ENCODE results near the gene ADGRA3. TPM values are rescaled to one million over a fixed set of nuclear protein-coding genes. Genes with fewer than 3 reads are reported as not detected.

ADGRA3 gene
- polyA plus RNA-seq, 1 of the 3 experiments (the other 2 are of a cell fraction): 11.8 TPM

DNA sequence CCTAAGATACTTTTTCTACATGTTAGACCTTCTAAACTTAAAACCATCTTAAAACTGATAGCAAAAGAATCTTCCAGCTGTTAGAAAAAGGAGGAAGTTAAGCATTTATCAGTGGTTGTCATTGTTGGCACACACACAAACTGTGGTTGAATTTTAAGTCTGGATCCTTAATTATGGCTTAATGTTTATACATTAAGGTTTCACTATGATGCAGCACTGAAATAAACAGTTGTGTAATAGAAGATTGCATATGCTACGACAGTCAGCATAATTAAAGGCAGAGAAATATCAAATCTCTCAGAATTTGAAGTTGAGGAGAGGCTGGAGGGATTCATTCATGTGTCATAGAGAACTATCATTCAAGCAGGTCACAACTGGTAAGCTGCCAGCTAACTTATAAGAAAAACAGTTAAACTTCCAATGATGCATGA is 32.3 kb downstream of the ADGRA3 start (continued):
- TF ChIP-seq USF2 (IDR thresholded peaks at IDR 0.05; ENCODE audit: borderline replicate concordance, low read depth, low read length) (no peak), TCF12 (IDR thresholded peaks at IDR 0.05) (peak; percentile 57), FOSL2 (IDR thresholded peaks at IDR 0.05; ENCODE audit: borderline replicate concordance, low read depth) (no peak; the same call in 1 of the 2 replicates), TEAD4 (IDR thresholded peaks at IDR 0.05; ENCODE audit: borderline replicate concordance, insufficient read depth) (no peak), NFIC (IDR thresholded peaks at IDR 0.05; ENCODE audit: borderline replicate concordance) (peak; percentile 34; the same call in 1 of the 2 replicates), USF1 (IDR thresholded peaks at IDR 0.05; ENCODE audit: borderline replicate concordance, low read depth) (no peak), EZH2phosphoT487 (IDR thresholded peaks at IDR 0.05; ENCODE audit: borderline replicate concordance, low read depth) (no peak), IRF3 (IDR thresholded peaks at IDR 0.05; ENCODE audit: low read depth, low read length) (no peak), POLR2AphosphoS5 (IDR thresholded peaks at IDR 0.05; ENCODE audit: low read depth, low read length) (no peak), NRF1 (IDR thresholded peaks at IDR 0.05; ENCODE audit: low read depth, low read length) (no peak), MEF2A (IDR thresholded peaks at IDR 0.05; ENCODE audit: borderline replicate concordance, low read depth) (no peak)
- TF ChIP-seq, protein P1, sequence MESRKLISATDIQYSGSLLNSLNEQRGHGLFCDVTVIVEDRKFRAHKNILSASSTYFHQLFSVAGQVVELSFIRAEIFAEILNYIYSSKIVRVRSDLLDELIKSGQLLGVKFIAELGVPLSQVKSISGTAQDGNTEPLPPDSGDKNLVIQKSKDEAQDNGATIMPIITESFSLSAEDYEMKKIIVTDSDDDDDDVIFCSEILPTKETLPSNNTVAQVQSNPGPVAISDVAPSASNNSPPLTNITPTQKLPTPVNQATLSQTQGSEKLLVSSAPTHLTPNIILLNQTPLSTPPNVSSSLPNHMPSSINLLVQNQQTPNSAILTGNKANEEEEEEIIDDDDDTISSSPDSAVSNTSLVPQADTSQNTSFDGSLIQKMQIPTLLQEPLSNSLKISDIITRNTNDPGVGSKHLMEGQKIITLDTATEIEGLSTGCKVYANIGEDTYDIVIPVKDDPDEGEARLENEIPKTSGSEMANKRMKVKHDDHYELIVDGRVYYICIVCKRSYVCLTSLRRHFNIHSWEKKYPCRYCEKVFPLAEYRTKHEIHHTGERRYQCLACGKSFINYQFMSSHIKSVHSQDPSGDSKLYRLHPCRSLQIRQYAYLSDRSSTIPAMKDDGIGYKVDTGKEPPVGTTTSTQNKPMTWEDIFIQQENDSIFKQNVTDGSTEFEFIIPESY (IDR thresholded peaks at IDR 0.05; ENCODE audit: borderline replicate concordance, low read depth): no peak
- TF ChIP-seq, protein P2, sequence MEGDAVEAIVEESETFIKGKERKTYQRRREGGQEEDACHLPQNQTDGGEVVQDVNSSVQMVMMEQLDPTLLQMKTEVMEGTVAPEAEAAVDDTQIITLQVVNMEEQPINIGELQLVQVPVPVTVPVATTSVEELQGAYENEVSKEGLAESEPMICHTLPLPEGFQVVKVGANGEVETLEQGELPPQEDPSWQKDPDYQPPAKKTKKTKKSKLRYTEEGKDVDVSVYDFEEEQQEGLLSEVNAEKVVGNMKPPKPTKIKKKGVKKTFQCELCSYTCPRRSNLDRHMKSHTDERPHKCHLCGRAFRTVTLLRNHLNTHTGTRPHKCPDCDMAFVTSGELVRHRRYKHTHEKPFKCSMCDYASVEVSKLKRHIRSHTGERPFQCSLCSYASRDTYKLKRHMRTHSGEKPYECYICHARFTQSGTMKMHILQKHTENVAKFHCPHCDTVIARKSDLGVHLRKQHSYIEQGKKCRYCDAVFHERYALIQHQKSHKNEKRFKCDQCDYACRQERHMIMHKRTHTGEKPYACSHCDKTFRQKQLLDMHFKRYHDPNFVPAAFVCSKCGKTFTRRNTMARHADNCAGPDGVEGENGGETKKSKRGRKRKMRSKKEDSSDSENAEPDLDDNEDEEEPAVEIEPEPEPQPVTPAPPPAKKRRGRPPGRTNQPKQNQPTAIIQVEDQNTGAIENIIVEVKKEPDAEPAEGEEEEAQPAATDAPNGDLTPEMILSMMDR (IDR thresholded peaks at IDR 0.05): no peak
